Brain microvascular endothelial cell (primary cell): ENCODE results near the gene DDX28.
"Not testable (repeated sequence)": the region's sequence is repeated elsewhere in the genome, so short reads cannot be mapped to it uniquely, and the experiment has no call there.

Experiments
- DNase-seq: peaks from one replicate; pipeline ENCODE4 v3.0.0-alpha.2; 2020
- H3K27ac ChIP-seq: fragments of 250-450 bp; sonication (Bioruptor Pico); 2 replicates; pipeline ENCODE4 v1.5.1; 2020; ENCODE audit warnings: mild to moderate bottlenecking, moderate library complexity
- H3K27me3 ChIP-seq: fragments of 250-450 bp; sonication (Bioruptor Pico); replicated peaks from 2 replicates; pipeline ENCODE4 v1.5.1; 2020; ENCODE audit warnings: mild to moderate bottlenecking
- H3K36me3 ChIP-seq: fragments of 250-450 bp; sonication (Bioruptor Pico); replicated peaks from 2 replicates; pipeline ENCODE4 v1.5.1; 2020; ENCODE audit warnings: mild to moderate bottlenecking
- H3K4me3 ChIP-seq: 2 replicates; pipeline ENCODE4 v1.5.1; 2011; ENCODE audit warnings: low read depth, mild to moderate bottlenecking, control low read depth, low read length, moderate library complexity
- CTCF ChIP-seq: IDR thresholded peaks from 2 replicates; pipeline ENCODE4 v1.5.1; 2011; ENCODE audit warnings: low read depth, mild to moderate bottlenecking, moderate library complexity, low read length, control low read depth, inconsistent platforms; ENCODE audit errors: missing control alignments
- in situ Hi-C: cut with HindIII; loops from 2 replicates; pipeline ENCODE4 v1.10.0; 2017; ENCODE audit warnings: low sequenced_read_pairs, low pct_ligation_motif_present

DDX28 gene

DNA sequence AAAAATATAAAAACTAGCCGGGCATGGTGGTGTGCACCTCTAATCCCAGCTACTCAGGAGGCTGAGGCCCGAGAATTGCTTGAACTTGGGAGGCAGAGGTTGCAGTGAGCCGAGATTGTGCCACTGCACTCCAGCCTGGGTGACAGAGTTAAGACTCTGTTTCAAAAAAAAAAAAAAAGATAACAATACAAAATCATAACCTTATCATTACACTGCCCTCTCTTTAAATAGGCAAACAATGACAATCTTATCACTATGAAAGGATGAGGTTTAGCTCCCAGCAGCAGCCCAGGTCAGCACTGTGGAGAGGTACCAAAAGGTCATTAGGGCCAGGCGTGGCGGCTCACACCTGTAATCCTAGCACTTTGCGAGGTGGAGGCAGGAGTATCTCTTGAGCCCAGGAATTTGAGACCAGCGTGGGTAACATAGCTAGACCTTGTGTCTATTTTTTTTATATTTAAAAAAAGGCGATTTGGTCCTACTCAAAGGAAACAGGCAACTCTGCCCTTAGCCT is 3.8 kb downstream of the DDX28 start:
- Histone ChIP-seq H3K36me3 (no peaks in the 10 kb centered on the region), H3K27ac (no peak overlapping the region), H3K27me3 (no peaks in the 10 kb centered on the region), H3K4me3 (no peak overlapping the region)
- DNase-seq: no peak
- in situ Hi-C loops: no loop called here
- TF ChIP-seq CTCF: no peak

DNA sequence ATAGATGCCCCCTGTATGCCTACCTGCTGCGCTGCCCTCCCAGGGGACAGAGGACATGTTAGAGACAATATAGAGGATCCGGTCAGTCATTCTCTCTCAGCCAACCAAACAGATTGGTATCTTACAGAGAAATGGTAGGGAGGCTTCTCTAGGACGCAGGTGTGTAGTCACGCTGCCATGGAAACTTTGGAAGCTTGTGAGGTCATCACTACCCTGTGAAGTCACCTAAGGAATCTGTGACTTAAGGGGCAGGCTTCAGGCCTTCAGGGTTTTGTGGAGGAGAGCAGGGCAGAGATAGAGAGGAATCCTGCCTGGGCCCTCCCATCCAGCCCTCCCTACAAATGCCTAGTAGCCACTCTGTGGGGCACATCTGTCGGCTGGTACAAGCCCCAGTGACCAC is 7.4 kb downstream of the DDX28 start, which contains the start of gene DPEP2NB:
DPEP2NB (minus strand) TSS at position 231 of the 400 bp plus-strand sequence; CDS start at position 90, 141 bp downstream.
- DNase-seq: no peak
- no peak within 1 kb of the TSS for H3K4me3 ChIP-seq
- in situ Hi-C loops: no loop called here
- H3K27me3 ChIP-seq: no peaks in the 10 kb centered on the region
- H3K36me3 ChIP-seq: no peaks in the 10 kb centered on the region
- no peak within 1 kb of the TSS for H3K27ac ChIP-seq
- no peak for TF ChIP-seq CTCF

DNA sequence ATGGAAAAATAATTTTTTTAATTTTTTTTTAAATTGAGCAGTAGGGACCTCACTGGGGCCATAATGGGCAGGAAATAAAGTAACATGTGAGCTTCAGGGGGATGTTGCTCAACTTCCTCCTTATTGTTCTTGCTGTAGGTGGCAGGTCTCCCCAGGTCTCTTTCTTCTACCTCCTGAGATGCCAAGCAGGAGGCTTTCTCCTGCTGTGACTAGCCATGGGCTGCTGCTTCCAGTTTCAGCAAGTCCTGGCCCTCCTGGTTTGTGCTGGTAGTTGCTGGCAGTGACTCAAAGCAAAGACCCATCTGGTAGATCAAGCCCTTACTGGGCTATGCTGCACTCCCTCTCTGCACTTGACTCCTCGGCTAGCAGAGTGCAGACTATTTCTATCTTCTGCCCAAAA is 9.6 kb downstream of the DDX28 start:
- Histone ChIP-seq H3K36me3 (no peaks in the 10 kb centered on the region), H3K4me3 (no peak overlapping the region), H3K27me3 (no peaks in the 10 kb centered on the region), H3K27ac (no peak overlapping the region)
- DNase-seq: no peak
- in situ Hi-C loops: no loop called here
- no peak for TF ChIP-seq CTCF

DNA sequence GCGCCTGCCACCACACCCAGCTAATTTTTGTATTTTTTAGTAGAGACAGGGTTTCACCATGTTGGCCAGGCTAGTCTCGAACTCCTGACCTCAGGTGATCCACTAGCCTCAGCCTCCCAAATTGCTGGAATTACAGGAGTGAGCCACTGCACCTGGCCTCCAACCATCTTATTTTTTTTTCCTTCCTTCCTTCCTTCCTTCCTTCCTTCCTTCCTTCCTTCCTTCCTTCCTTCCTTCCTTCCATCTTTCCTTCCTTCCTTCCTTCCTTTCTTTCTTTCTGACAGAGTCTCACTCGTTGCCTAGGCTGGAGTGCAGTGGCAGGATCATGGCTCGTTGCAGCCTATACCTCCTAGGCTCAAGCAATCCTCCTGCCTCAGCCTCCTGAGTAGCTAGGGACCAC is 13.2 kb downstream of the DDX28 start:
- DNase-seq, H3K27me3 ChIP-seq, H3K27ac ChIP-seq, H3K36me3 ChIP-seq, in situ Hi-C loops, H3K4me3 ChIP-seq: not testable (repeated sequence)

- no peak for TF ChIP-seq CTCF
- Histone ChIP-seq H3K4me3 (no peak overlapping the region), H3K27me3 (no peaks in the 10 kb centered on the region), H3K36me3 (no peaks in the 10 kb centered on the region), H3K27ac (no peak overlapping the region)
- in situ Hi-C loops: no loop called here
- DNase-seq: no peak
These were observed 13.8 kb downstream of the DDX28 start for GRCh38 chr16:68009157-68009735.

DNA sequence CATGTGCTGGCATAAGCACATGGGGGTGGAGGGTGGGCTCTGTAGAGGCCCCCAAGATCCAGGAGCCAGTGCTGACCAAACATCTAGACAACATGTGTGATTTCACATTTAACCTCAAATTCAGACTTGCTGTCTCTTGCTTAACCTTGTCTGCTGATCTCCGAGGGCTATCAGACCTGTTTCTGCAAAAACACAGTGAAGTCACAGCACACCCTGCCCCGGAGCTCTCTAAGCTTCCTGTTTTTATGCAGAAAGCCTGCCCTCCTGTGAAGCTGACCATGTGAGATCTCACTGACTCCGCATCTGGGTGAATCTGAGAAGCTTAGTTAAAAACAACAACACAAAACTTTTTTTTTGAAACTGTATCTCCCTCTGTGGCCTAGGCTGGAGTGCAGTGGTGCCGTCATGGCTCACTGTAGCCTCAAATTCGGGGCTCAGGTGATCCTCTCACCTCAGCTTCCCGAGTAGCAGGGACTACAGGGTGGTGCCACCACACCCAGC is 17.2 kb downstream of the DDX28 start:
- Histone ChIP-seq H3K36me3 (no peaks in the 10 kb centered on the region), H3K4me3 (no peak overlapping the region), H3K27me3 (no peaks in the 10 kb centered on the region), H3K27ac (no peak overlapping the region)
- in situ Hi-C loops: no loop called here
- no peak for DNase-seq
- no peak for TF ChIP-seq CTCF
